DOHH2 (cell line): ENCODE data around the gene HLA-DMA.

Experiments
- EZH2phosphoT487 ChIP-seq: fragments of 200-600 bp; sonication (generic); IDR thresholded peaks from 2 replicates; pipeline ENCODE4 v1.6.1; 2017; ENCODE audit warnings: borderline replicate concordance, mild to moderate bottlenecking, antibody characterized with exemption, low read length, moderate library complexity, mixed read lengths
- TF ChIP-seq, protein P1 (sequence below): fragments of 200-600 bp; sonication (generic); IDR thresholded peaks from one replicate; pipeline ENCODE4 v1.5.1; 2014; ENCODE audit warnings: antibody characterized with exemption, mild to moderate bottlenecking, low read depth, low read length; ENCODE audit not compliant: poor library complexity, severe bottlenecking

DNA sequence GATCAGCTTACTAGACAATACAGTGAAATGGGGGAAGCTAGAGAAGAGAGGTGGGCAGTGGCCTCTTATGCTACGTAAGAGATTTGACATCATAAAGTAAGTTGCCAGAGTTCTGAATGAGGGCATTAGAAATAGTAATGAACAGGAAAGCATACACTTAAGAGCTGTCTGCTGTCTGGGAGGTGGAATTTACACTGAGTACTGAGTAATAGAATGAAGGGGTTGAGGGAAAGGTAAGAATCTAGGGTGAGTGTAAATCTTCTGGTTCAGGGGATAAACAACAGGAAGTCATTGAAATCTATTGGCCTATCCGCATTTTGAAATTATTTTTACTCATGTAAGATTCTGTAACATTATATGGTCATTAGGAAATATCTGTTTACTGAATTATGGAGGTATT is 47.8 kb downstream of the HLA-DMA start:
- TF ChIP-seq, protein P1, sequence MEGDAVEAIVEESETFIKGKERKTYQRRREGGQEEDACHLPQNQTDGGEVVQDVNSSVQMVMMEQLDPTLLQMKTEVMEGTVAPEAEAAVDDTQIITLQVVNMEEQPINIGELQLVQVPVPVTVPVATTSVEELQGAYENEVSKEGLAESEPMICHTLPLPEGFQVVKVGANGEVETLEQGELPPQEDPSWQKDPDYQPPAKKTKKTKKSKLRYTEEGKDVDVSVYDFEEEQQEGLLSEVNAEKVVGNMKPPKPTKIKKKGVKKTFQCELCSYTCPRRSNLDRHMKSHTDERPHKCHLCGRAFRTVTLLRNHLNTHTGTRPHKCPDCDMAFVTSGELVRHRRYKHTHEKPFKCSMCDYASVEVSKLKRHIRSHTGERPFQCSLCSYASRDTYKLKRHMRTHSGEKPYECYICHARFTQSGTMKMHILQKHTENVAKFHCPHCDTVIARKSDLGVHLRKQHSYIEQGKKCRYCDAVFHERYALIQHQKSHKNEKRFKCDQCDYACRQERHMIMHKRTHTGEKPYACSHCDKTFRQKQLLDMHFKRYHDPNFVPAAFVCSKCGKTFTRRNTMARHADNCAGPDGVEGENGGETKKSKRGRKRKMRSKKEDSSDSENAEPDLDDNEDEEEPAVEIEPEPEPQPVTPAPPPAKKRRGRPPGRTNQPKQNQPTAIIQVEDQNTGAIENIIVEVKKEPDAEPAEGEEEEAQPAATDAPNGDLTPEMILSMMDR: no peak
- TF ChIP-seq EZH2phosphoT487: no peak
